Measurements from ENCODE around the gene LOXL1. TPM values are rescaled to one million over a fixed set of nuclear protein-coding genes. Genes with fewer than 3 reads are reported as not detected.

The LOXL1 gene
- total RNA-seq: 42.2 and 100 TPM in 2 replicates

GRCh38 chr15:73926219-73927002, at the start of gene LOXL1:
Gene LOXL1, plus strand, starts transcription at chr15:73926462. Its CDS starts 322 bp downstream, at chr15:73926784.

GRCh38 chr15:73991726-73992593, 65.7 kb downstream of the LOXL1 start, which contains the start of gene STOML1:
Gene STOML1, minus strand, starts transcription at chr15:73992295. Its CDS starts 72 bp downstream, at chr15:73992223.

GRCh38 chr15:73994413-73994883, 68.2 kb downstream of the LOXL1 start, which contains the start of gene PML:
Gene PML, plus strand, starts transcription at chr15:73994716. Its CDS starts 97 bp downstream, at chr15:73994813.

Other genes with a start within 250 kb of the LOXL1 start
- gene CD276, start 242.1 kb upstream of the LOXL1 start, total RNA-seq: 137 and 150 TPM in 2 replicates
- gene INSYN1, start 173.1 kb upstream of the LOXL1 start, total RNA-seq: 0.43 and 0.66 TPM in 2 replicates
- not detected in 2 replicates for gene TBC1D21, start 52.9 kb upstream of the LOXL1 start, total RNA-seq
- 16.6 and 26.9 TPM in 2 replicates for gene STOML1, start 65.8 kb downstream of the LOXL1 start, total RNA-seq
- gene PML, start 68.3 kb downstream of the LOXL1 start, total RNA-seq: 54.7 and 77.3 TPM in 2 replicates
- not detected in 2 replicates for gene GOLGA6A, start 156.1 kb downstream of the LOXL1 start, total RNA-seq
- under 0.01 and 0.72 TPM in 2 replicates for gene ISLR2, start 204.1 kb downstream of the LOXL1 start, total RNA-seq
- 25.8 and 26.6 TPM in 2 replicates for gene ISLR, start 247.2 kb downstream of the LOXL1 start, total RNA-seq